GM19328 (cell line): ENCODE measurements around the gene LHFPL2.

Experiments
- ATAC-seq: cut with Tn5 transposase; IDR thresholded peaks from one replicate; pipeline ENCODE4 v1.9.1; 2021; ENCODE audit warnings: mild to moderate bottlenecking, moderate library complexity; ENCODE audit not compliant: unreplicated experiment

Gene LHFPL2

DNA sequence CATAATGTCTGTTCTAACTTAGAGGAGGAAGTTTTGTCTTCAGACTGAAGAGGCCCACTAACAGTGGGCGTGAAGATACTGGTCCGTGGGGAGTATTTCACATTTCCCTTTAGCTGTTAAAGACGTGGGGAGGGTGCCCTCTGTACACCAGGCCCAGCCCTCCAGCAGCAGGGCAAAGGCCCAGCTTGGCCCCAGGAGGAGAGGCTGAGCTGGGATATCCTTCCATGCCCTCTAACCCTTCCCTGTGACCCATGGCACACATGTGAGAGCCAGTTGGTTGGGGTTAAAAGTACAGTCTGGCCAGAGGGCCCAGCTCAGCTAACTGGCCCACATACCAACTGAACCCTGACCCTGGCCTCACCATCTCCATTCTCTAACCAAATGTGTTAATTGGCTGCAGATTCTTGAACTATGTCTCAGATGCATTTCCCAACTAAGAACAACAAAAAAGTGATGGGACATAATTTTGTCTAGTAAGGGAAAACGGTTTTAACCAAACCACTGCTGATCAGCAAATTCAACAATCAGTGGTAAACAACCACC, 74.4 kb downstream of the LHFPL2 start:
- no peak for ATAC-seq

DNA sequence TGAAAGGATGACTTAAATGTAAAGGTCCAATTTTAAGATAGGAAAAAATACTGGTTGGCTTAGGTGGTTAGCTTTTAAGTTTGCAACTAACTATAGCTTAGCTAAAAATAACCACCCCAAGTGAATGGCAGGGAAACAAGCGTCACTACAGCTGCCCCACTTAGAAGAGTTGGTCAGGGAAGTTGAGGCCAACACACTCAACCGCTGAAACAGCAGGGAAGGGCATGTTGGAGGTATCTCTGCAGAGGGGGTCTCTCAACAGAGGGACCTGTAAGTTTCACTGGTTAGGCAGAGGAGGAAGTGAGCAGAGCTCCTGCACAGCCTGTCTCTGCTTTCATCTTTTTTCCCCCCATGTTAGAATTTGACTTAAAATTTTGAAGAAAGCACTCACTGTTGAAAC, 75.3 kb downstream of the LHFPL2 start:
- ATAC-seq = no peak

DNA sequence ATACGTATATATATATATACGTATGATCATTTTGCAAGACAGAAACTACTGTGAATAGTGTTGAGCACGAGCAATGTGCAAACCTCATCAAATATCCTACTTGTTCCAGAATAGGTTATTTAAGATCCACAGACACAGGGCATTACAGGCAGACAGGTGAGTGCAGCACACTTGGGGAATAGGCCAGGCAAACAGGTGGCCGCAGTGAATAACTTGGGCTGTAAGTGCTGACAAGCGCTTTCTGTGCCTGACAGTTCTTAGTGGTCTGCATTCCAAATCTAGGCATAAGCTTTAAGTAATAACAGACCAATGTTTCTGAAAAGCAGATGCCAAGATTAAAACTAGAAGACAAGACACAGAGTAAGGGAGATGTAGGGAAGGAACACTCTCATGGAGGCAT, 77.9 kb downstream of the LHFPL2 start:
- ATAC-seq = no peak

DNA sequence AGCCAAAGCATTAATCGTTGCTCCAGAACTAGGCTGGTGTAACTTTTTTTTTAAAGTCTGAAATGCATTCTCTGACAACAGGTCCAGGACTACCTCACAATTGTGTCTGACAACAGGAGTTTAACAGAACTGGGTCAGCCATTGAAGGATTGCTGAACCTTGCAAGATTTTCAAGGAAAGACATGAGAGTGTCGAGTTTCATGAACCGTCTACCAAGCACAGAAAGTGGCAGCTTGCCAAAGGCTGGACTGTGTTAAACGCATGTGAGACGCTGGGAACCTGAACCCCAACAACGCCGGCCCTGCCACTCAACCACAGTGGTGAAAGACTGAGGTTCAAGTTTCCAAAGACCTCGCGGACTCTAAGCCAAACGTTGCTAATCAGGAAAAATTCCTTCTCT, 79.1 kb downstream of the LHFPL2 start:
- ATAC-seq = no peak

DNA sequence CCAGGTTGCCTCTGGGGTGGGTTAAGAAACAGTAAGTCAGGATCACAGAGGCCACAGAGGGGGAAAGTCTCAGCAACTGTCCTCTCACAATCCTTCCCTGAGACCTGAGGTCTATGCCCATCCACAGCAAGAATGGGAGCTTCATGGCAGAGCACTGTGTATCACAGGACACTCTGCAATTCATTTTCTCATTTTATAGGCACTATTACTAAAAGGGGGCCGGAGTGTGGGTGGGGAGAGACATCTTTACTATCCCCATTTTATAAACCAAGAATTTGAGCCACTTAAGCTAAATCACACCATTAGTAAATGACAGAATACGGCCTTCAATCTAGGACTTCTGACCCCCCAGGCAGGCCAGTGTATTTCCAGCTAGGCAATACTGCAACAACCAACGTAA, 79.9 kb downstream of the LHFPL2 start:
- ATAC-seq = no peak

DNA sequence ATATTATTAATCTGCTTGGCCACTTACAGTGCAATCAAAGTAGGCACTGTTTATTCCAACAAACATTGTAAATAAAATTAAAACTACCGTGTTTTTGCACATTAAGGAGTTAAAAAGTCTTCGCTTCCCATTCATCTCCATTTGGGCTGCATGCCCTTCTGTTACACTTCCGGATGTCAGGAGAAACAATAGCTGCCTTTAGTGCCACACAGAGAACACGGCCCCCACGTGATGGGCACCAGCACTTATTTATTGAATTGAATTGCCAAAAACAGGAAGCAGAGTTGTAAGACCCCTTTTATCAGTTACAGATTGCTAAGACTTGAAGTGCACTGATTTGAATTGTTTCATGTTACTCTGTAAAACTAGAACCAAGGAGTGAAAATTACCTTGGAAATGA, 80.4 kb downstream of the LHFPL2 start:
- no peak for ATAC-seq

DNA sequence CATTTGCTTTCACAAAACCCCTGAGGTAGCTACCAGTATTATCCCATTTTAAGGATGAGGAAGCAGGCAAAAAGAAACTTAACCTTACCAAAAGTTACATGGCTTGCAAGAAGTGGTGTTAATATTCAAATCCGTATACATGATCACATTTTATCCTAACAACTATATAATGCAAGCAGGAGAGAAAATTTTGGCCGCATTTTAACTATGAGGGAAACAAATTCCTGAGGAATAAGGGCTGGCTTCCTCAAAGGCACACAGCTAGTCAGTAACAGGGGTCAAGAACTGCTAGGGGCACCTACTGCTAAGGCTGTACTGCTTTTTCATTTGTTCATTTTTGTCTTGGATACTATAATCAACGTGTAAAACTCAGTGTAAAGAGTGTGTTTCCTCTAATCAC, 81.0 kb downstream of the LHFPL2 start:
- no peak for ATAC-seq

DNA sequence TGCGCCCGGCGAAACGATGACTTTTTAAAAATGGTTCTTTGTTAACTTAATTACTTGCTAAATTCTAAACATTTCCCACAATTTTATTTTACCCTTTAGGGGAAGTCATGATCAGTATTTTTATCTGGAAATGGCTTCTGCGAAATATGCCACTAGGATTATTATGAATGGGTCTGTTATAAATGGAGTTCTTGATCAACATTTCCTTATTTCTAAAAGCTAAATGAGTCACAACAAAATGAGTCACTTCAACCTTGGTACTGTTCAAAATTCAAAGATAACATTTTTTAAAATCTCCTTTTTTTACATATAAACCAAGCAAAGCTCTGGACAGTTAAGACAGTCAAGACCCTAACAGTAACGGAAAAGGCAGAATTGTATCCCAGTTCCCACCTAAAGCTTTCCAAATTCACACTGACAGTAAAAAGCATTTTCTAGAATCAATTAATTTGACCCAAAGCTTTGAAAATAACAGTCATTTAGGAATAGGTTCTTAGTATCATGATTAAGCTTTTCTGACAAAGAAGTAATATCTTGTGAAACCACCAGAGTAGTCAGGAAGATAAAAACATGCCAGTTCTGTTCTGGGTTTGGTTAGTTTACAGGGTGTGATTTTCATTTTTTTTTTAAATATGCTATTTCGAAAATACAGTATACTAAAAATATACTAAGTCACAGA, 81.7 kb downstream of the LHFPL2 start:
- no peak for ATAC-seq

DNA sequence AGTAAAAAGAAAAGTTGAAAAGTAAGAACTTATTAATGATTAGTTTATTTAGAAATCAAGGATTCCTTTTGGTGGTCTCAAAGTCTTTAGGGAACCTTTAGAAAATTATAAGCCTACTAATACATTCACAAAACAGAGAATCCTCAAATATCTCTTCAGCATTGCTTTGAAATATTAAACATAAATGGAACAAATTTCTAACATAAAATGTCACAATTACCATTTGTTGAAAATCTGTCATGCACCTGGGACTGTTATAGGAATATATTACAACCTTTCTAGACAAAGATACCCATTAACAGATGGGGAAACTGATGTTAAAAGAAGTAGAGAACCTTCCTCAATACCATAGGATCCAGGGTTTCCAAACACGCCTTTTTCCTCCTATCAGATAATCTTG, 83.2 kb downstream of the LHFPL2 start:
- ATAC-seq = no peak

DNA sequence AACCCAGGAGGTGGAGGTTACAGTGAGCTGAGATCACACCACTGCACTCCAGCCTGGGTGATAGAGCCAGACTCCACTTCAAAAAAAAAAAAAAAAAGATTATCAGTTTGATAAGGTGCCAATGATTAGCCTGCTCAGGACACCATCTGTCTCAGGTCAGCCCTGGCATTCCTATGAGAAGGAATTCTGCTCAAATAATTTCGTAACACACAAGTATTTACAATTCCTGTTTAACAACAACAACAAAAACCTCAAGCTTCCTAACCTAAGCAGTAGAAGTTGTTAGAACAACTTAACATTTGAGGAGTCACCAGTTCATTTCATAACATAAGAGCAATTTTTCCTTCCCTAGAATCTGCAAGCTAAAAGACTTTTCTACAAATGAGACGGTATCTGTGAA, 85.0 kb downstream of the LHFPL2 start:
- no peak for ATAC-seq

DNA sequence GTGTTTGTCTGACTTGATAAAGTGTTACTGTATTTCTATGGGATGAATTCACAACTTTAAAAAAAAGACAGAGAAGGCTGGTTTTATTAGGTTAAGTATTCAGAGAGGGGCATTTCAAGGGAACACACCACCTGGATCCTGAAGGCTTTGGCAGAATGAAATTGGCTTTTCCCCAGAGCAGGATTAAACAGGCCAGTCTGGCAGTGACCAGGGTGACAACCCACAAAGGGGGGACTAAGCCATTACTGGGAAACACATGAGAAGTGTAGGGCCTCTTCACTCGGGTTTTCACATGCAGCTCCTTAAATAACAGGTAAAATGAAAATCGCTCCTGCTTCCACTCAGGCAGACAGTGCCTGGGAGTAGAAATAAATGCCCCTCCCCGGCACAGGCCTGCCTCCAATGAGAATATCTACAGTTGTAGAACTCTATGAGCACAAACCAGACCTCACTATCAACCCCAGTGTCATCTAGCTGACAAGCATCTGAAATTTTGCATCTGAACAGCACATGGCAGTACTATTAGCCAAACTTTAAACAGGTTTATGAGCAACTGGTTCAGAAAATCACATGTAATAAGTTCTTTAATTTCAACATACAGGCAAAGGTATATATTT, 85.8 kb downstream of the LHFPL2 start:
- no peak for ATAC-seq

DNA sequence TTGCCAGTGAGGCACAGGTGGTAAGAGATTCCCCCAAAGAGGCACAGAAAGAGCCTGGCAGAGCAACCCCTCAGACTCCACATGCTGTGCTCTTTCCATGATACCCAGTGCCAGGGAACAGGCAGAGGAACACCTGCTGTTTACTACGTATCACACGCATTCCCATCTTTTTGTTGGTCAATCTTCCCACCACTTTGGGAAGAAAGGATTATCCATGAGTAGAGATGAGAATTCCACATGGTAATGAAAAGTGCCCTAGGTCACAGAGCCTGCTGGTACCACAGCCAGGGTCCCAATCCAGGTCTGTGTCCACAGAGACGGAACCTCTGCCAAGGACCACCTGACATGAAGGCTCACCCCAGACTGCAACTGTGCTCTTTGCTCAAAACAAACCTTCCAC, 86.6 kb downstream of the LHFPL2 start:
- ATAC-seq = no peak

DNA sequence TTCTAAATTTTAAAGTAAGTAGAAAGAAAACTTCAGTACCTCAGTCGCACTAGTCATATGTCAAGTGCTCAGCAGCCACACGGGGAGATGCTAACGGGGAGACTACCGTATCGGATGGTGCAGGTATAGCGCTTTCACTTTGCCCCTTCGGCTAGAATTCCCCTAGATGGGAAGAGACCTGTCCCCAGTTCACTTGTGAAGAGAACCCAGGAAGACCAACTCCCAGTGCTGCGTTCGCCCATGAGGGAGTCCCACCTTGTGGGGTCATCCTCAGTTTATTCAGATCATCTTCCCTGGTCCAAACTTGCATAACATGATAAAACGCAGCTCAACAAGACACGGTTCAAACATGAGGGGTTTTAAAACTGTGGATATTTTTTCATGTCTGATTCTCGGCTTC, 87.3 kb downstream of the LHFPL2 start:
- no peak for ATAC-seq

DNA sequence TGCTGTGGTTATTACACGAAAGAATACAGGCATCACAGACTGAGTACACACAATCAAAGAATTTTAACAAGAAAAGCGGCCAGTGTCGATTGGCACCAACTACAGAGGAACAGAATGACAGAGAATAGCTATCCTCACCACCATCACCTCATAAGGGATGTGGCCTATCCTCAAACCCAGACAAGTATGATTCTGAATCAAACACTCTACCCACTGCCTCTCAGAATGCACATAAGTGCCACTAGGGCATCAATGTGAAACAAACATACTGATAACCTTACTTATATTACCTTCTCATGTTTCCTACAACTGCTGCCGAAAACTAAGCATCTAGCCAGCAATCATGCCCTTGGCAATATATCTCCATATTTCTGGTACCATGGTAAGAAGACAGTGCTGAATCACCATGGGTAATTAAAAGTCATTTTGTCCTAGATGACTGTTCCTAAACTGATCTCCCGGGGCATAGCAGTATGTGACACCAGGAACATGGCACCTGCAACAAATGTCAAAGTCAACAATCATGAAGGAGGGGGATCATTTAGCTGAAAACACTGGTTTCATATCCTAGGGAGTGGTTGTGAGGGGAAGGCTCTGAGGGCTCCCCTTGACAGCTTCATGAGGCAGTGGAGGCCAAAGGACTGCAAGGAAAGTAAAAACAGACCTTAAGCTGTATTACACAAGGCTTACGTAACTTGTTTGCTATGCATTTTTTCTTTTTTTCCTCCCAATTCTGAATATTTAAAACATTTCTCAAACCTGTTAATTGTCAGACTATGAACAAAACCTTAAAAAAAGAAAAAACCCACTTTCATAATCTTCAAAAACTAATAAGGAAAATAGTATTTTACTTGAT, 88.3 kb downstream of the LHFPL2 start:
- ATAC-seq = no peak

DNA sequence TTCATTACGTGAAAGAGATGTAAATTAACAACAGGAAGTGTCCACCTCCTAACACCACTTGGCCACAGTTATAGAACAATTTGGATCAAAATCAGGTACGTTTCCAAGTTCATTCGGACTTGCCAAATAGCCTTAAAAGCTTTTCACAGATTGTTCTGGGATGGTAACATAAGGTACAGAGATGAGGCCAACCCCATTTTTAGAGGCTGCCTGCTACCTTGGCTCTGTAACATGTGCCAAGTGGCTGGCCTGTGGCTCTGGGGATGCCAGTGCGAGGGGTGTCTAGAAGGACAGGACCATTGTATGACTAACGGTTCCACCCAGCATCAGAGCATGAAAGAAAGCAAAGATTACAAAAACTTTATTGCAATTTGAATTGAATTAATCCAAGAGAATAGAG, 91.0 kb downstream of the LHFPL2 start:
- no peak for ATAC-seq

DNA sequence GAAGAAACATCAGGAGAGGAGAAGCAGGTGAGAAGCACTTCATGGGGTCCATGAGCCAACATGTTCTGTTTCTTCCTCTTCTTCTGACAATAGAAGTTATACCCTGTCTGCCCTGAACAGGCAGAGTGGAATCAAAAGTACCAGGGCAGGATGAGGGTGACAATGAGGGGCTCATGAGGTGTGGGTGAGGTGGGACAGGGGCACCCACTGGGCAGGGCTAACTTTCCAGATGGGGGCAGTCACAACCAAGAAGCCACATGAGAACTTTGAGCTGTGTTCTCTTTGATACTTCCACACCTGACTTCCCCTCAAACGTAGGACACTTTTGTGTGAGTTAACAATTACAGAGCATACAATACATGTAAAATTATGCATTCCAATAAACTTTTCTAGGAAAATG, 92.7 kb downstream of the LHFPL2 start:
- no peak for ATAC-seq

DNA sequence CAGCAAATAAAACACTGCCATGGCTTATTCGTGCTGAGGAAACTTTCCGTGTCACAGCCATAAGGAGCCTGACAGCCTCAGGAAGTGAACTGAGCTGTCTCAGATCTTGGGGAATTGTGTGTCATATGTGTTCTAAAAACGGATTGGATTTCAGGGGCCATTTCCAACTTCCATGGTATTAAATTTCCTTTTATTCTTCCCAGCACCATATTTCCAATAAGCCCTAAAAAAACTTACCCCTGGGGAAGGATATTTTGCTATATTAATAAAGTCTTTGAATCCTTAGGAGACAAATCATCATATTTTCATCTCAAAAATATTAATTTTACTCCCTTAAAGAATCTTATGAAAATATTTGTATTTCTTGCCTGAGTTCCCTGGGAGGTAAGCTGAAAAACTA, 93.9 kb downstream of the LHFPL2 start:
- ATAC-seq = no peak

DNA sequence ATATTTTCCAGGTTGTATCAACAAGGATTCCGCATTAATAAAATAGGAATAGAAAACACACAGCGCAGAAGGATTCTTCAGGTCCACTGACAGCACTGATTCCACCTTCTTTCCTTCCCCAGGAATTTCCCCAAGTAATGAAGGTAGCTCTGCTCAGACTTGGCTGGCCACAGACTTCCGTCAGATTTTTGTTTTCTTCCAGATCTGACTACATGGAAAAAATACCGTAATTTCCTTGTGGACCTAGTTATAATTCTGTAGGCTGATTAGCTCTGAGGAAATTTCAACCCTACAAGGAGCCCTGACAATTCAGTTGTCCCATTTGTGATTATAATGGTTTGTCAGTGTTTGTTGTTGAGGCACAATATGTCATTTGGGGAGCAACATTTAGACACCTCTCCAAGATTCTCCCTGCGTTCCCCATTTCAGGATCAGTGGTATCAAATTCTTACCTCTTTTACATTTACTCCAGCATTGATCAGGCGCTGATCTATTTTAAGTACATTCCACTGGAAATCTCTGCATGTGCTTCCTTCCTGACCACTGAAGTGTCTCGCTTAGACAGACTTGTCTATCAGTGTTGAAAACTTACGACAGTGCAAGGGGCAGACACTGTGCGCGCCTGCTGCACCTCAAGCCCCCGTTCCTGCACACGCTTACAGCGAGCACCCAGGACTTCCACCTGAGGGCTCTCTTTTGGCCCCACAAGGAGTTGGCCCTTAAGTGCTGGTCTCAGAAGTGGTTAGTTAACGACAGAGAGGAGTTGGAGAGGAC, 94.8 kb downstream of the LHFPL2 start:
- no peak for ATAC-seq

DNA sequence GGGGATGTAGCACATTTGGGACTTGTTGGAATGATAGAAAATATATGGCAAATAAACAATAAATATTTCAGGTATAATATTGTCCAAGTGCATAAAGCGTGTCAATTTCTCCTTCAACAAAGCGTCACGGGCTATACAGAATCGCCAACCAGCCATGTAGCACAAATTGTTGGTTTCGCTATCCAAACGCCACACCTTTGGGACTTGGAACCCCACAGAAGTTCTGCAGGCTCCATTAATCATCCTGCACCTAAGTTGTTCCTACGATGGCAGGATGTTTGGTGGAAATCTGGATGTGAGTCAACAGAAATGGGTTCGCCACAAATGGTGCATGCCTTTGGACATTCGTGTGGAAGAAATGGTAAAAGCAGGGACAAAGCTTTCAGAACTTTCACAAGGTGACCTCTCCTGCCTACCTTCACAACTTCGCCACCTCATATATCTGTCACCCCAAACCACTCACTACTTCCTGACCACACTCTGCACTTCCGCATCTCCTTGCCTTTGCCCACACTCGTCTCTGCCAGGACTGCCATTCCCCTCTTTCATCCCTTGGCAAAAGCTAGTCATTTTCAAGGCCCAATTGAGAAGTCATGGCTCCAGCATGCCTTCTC, 95.7 kb downstream of the LHFPL2 start:
- ATAC-seq = no peak

DNA sequence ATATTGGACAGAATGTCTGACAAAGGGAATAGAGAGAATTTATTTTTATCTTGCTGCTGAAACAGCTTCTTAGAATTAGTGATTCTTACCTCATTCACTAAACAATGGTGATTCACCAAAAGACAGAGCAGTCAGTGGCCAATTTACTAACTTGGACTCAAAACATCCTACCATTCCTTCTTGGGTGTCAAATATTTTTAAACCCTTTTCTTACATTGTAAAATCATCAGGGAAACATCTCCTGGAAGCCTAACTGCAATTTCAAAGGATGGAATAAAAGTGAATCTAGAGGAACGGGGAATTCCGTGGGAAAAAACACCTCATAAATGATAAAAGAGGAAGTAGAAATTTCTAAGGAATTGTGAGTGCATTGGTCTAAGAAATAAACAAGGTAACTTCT, 97.7 kb downstream of the LHFPL2 start:
- no peak for ATAC-seq

DNA sequence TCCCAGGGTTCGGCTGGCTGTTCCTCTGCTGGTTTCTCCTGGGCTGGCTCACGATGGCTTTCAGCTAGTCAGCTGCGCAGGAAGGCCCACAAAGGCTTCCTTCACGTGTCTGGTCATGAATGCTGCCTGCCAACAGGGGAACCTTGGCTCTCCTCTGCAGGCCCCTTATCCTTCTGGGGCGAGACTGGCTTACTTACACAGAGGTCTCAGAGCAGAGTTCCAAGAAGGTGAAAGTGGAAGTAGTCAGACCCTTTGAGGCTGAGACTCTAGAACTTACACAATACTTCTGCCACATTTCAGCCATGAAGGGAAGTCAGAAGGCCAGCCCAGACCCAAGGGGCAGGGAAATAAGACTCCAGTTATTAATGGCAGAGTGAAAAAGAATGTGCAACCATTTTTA, 99.5 kb downstream of the LHFPL2 start:
- ATAC-seq = no peak
